Measurements from ENCODE around the gene SYT2. TPM values are rescaled to one million over a fixed set of nuclear protein-coding genes. Genes with fewer than 3 reads are reported as not detected.
"Not testable (repeated sequence)": the region's sequence is repeated elsewhere in the genome, so short reads cannot be mapped to it uniquely, and the experiment has no call there.

SYT2 gene
- total and polyA plus RNA-seq, 5 donors from 2014 or later: 0.05 TPM; not detected in 3

- no peak overlapping the region for H3K4me3 Mint-ChIP-seq
- H3K4me3 ChIP-seq (ENCODE audit: low read depth, low read length): no peak overlapping the region
- peaks cover 6% of the 10 kb centered on the region for H3K36me3 Mint-ChIP-seq
- no peaks in the 10 kb centered on the region for H3K9me3 ChIP-seq (ENCODE audit: control insufficient read depth in 2 of 2, low read length in 2 of 2)
- H3K36me3 ChIP-seq (ENCODE audit: control insufficient read depth, insufficient read depth, low read length): no peaks in the 10 kb centered on the region
- H3K27ac ChIP-seq (ENCODE audit: insufficient read depth, low read length, poor library complexity, severe bottlenecking): no peak overlapping the region
- H3K27me3 Mint-ChIP-seq: no peaks in the 10 kb centered on the region
- DNase-seq: no peak
- ATAC-seq (ENCODE audit: low read depth in 2 of 2): peak; percentile 22 to 61
- H3K4me1 ChIP-seq (ENCODE audit: control insufficient read depth, insufficient read depth, low read length, poor library complexity, severe bottlenecking): no peaks in the 10 kb centered on the region
- peak overlapping the region; percentile 20 to 49 (median 36) for H3K27ac Mint-ChIP-seq
- H3K27me3 ChIP-seq (ENCODE audit: control insufficient read depth, insufficient read depth, low read length): no peaks in the 10 kb centered on the region
- H3K4me1 Mint-ChIP-seq: peaks cover 0 to 16% (median 5%) of the 10 kb centered on the region in 4 donors
- H3K9me3 Mint-ChIP-seq: peaks cover 0 to 2% (median 0%) of the 10 kb centered on the region in 7 donors
Observed at GRCh38 chr1:202615501-202616354, 94.5 kb downstream of the SYT2 start.

DNA sequence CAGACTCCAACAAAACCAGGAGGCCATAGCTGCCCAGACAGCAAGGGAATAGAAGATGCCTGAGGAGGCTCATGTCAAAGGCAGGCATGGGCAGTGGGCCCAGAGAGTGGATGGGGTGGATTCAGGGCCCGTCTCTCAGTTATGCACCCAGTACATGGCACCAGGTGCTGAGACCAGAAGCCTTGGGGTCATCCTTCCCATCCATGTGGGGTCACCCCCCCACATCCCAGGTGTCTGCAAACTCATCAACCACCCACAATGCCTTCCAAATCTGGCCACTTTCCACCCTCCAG is 95.1 kb downstream of the SYT2 start:
- not testable (repeated sequence) for H3K4me1 ChIP-seq (ENCODE audit: control insufficient read depth, insufficient read depth, low read length, poor library complexity, severe bottlenecking); H3K9me3 ChIP-seq (ENCODE audit: control insufficient read depth in 2 of 2, low read length in 2 of 2); H3K36me3 Mint-ChIP-seq; DNase-seq; H3K27me3 ChIP-seq (ENCODE audit: control insufficient read depth, insufficient read depth, low read length); ATAC-seq (ENCODE audit: low read depth in 2 of 2); H3K27ac ChIP-seq (ENCODE audit: insufficient read depth, low read length, poor library complexity, severe bottlenecking); H3K9me3 Mint-ChIP-seq; H3K36me3 ChIP-seq (ENCODE audit: control insufficient read depth, insufficient read depth, low read length); H3K4me3 ChIP-seq (ENCODE audit: low read depth, low read length); H3K27me3 Mint-ChIP-seq; H3K4me3 Mint-ChIP-seq
- Mint-ChIP-seq H3K4me1 (peaks cover 0 to 16% (median 5%) of the 10 kb centered on the region in 4 donors), H3K27ac (peak overlapping the region in 1 of 3 donors; percentile 49)

- ATAC-seq (ENCODE audit: low read depth in 2 of 2); H3K36me3 ChIP-seq (ENCODE audit: control insufficient read depth, insufficient read depth, low read length); H3K9me3 Mint-ChIP-seq; H3K36me3 Mint-ChIP-seq; H3K27me3 ChIP-seq (ENCODE audit: control insufficient read depth, insufficient read depth, low read length); H3K4me3 Mint-ChIP-seq; H3K9me3 ChIP-seq (ENCODE audit: control insufficient read depth in 2 of 2, low read length in 2 of 2); H3K27ac ChIP-seq (ENCODE audit: insufficient read depth, low read length, poor library complexity, severe bottlenecking); H3K4me1 ChIP-seq (ENCODE audit: control insufficient read depth, insufficient read depth, low read length, poor library complexity, severe bottlenecking); H3K4me3 ChIP-seq (ENCODE audit: low read depth, low read length); DNase-seq; H3K27me3 Mint-ChIP-seq: not testable (repeated sequence)
- Mint-ChIP-seq H3K4me1 (peaks cover 0 to 16% (median 5%) of the 10 kb centered on the region in 4 donors), H3K27ac (peak overlapping the region in 1 of 3 donors; percentile 49)
Observed at GRCh38 chr1:202614363-202615207, 95.7 kb downstream of the SYT2 start.

DNA sequence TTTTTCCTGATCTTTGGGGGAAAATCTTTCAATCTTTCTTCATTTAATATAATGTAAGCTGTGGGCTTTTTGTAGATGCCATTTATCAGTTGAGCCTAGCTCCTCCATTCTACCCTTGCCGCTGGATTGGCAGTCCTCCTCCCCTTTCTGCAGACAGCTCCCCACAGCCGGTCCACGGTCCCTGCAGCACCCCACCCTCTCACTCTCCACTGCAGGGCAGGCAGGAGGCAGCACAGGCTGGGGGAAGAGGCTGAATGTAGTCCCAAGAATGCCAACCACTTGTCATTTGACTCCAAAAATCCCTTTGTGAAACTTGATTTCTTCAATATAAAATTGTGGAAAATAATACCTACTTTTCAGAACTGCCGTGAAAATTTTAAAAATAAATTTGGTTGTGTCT is 96.7 kb downstream of the SYT2 start:
- peaks cover 6% of the 10 kb centered on the region for H3K36me3 Mint-ChIP-seq
- peaks cover 0 to 2% (median 0%) of the 10 kb centered on the region in 7 donors for H3K9me3 Mint-ChIP-seq
- Histone ChIP-seq H3K36me3 (ENCODE audit: control insufficient read depth, insufficient read depth, low read length) (no peaks in the 10 kb centered on the region), H3K4me1 (ENCODE audit: control insufficient read depth, insufficient read depth, low read length, poor library complexity, severe bottlenecking) (no peaks in the 10 kb centered on the region), H3K27me3 (ENCODE audit: control insufficient read depth, insufficient read depth, low read length) (no peaks in the 10 kb centered on the region), H3K9me3 (ENCODE audit: control insufficient read depth in 2 of 2, low read length in 2 of 2) (no peaks in the 10 kb centered on the region), H3K27ac (ENCODE audit: insufficient read depth, low read length, poor library complexity, severe bottlenecking) (no peak overlapping the region), H3K4me3 (ENCODE audit: low read depth, low read length) (no peak overlapping the region)
- H3K27me3 Mint-ChIP-seq: no peaks in the 10 kb centered on the region
- H3K4me3 Mint-ChIP-seq: no peak overlapping the region
- H3K27ac Mint-ChIP-seq: no peak overlapping the region
- DNase-seq: no peak
- no peak for ATAC-seq (ENCODE audit: low read depth in 2 of 2)
- H3K4me1 Mint-ChIP-seq: peaks cover 0 to 16% (median 5%) of the 10 kb centered on the region in 4 donors

- H3K36me3 ChIP-seq (ENCODE audit: control insufficient read depth, insufficient read depth, low read length); H3K4me1 ChIP-seq (ENCODE audit: control insufficient read depth, insufficient read depth, low read length, poor library complexity, severe bottlenecking); H3K27ac ChIP-seq (ENCODE audit: insufficient read depth, low read length, poor library complexity, severe bottlenecking); H3K27me3 Mint-ChIP-seq; H3K9me3 ChIP-seq (ENCODE audit: control insufficient read depth in 2 of 2, low read length in 2 of 2); H3K27me3 ChIP-seq (ENCODE audit: control insufficient read depth, insufficient read depth, low read length); DNase-seq; H3K4me3 ChIP-seq (ENCODE audit: low read depth, low read length); H3K4me3 Mint-ChIP-seq; H3K27ac Mint-ChIP-seq; H3K9me3 Mint-ChIP-seq; ATAC-seq (ENCODE audit: low read depth in 2 of 2): not testable (repeated sequence)
- peaks cover 10% of the 10 kb centered on the region for H3K36me3 Mint-ChIP-seq
- peaks cover 0 to 16% (median 5%) of the 10 kb centered on the region in 4 donors for H3K4me1 Mint-ChIP-seq
Observed at GRCh38 chr1:202612036-202612435, 98.2 kb downstream of the SYT2 start.

DNA sequence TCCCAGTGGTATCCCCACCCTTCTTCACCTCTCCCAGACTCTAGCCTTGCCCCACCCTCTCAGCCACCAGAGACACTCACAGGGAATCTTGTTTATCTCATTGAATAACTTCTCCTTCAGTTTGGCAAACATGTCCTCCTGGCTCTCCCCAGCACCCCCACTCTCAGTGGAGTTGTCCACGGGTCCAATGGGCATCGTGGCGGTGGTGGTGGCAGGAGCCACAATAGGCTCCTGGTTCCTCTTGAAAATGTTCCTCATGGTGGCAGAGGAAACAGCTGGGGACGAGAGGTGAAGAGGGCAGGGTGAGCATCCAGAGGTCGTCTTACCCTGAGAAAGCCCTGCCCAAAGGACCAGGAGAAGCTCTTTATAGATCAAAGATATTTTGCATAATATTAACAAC is 104.7 kb downstream of the SYT2 start:
- Histone ChIP-seq H3K9me3 (ENCODE audit: control insufficient read depth in 2 of 2, low read length in 2 of 2) (no peaks in the 10 kb centered on the region), H3K27me3 (ENCODE audit: control insufficient read depth, insufficient read depth, low read length) (no peaks in the 10 kb centered on the region), H3K4me3 (ENCODE audit: low read depth, low read length) (no peak overlapping the region), H3K4me1 (ENCODE audit: control insufficient read depth, insufficient read depth, low read length, poor library complexity, severe bottlenecking) (no peaks in the 10 kb centered on the region), H3K27ac (ENCODE audit: insufficient read depth, low read length, poor library complexity, severe bottlenecking) (no peak overlapping the region), H3K36me3 (ENCODE audit: control insufficient read depth, insufficient read depth, low read length) (no peaks in the 10 kb centered on the region)
- H3K9me3 Mint-ChIP-seq: no peaks in the 10 kb centered on the region
- peaks cover 20% of the 10 kb centered on the region for H3K36me3 Mint-ChIP-seq
- DNase-seq (no peak), ATAC-seq (ENCODE audit: low read depth in 2 of 2) (no peak)
- no peaks in the 10 kb centered on the region for H3K27me3 Mint-ChIP-seq
- peak overlapping the region in 1 of 4 donors; percentile 67 for H3K4me3 Mint-ChIP-seq
- no peak overlapping the region for H3K27ac Mint-ChIP-seq
- peaks cover 0 to 2% (median under 1%) of the 10 kb centered on the region in 4 donors for H3K4me1 Mint-ChIP-seq

DNA sequence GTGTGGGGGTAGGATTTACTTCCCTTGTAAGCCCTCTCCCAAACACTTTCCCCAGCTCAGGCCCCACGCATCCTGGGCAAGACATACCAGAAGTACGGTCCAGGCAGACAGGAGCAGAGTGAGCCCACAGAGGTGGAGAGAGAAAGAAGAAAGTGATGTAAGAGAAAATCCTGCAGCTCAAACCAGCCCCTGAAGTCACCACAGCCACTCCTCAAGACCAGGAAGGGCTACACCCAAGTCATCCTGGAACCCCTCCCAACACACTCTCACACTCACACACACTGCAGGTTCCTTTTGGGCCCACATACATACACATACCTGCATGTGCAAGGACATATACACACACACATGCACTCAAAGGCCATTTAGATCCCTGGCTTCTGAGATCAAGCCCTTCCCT is 106.8 kb downstream of the SYT2 start:
- Histone ChIP-seq H3K4me1 (ENCODE audit: control insufficient read depth, insufficient read depth, low read length, poor library complexity, severe bottlenecking) (no peaks in the 10 kb centered on the region), H3K27me3 (ENCODE audit: control insufficient read depth, insufficient read depth, low read length) (no peaks in the 10 kb centered on the region), H3K4me3 (ENCODE audit: low read depth, low read length) (no peak overlapping the region), H3K36me3 (ENCODE audit: control insufficient read depth, insufficient read depth, low read length) (no peaks in the 10 kb centered on the region), H3K9me3 (ENCODE audit: control insufficient read depth in 2 of 2, low read length in 2 of 2) (no peaks in the 10 kb centered on the region), H3K27ac (ENCODE audit: insufficient read depth, low read length, poor library complexity, severe bottlenecking) (no peak overlapping the region)
- H3K4me1 Mint-ChIP-seq: peaks cover 0 to 2% (median under 1%) of the 10 kb centered on the region in 4 donors
- DNase-seq: no peak
- ATAC-seq (ENCODE audit: low read depth in 2 of 2): no peak
- H3K36me3 Mint-ChIP-seq: peaks cover 22% of the 10 kb centered on the region
- no peak overlapping the region for H3K27ac Mint-ChIP-seq
- H3K9me3 Mint-ChIP-seq: no peaks in the 10 kb centered on the region
- no peaks in the 10 kb centered on the region for H3K27me3 Mint-ChIP-seq
- no peak overlapping the region for H3K4me3 Mint-ChIP-seq

Data from CD4-positive, CD25-positive, alpha-beta regulatory T cell (primary cell).